CD14-positive monocyte (primary cell): Measurements from ENCODE around the gene HPSE2. TPM values are rescaled to one million over a fixed set of nuclear protein-coding genes. Genes with fewer than 3 reads are reported as not detected.

Experiments used
- DNase-seq, 3 donors: peaks; one replicate each; pipeline ENCODE4 v3.0.0-alpha.2; 2011 to 2022
- H2AFZ ChIP-seq: 2 replicates; pipeline ENCODE4 v1.6.0; 2012; ENCODE audit warnings: mild to moderate bottlenecking, low read depth, low read length, inconsistent platforms; ENCODE audit not compliant: insufficient read depth, poor library complexity, severe bottlenecking
- H3K27ac ChIP-seq, 2 donors: 1 replicate in 1 of 2; 2 replicates in 1 of 2; pipeline ENCODE4 v1.5.1; 2012 to 2013; ENCODE audit warnings: low read length in 2 of 2, control low read depth in 1 of 2, inconsistent platforms in 1 of 2, low read depth in 1 of 2, mild to moderate bottlenecking in 1 of 2
- H3K27me3 ChIP-seq, 2 donors: one replicate each; pipeline versions ENCODE4 v1.6.0 to v1.6.1; 2011 to 2013; ENCODE audit warnings: low read length in 2 of 2; ENCODE audit not compliant: control insufficient read depth in 2 of 2, insufficient read depth in 2 of 2
- H3K36me3 ChIP-seq, 2 donors: replicated peaks in 1 of 2; 1 replicate in 1 of 2; 2 replicates in 1 of 2; pipeline versions ENCODE4 v1.5.1 to v1.6.1; 2012 to 2013; ENCODE audit warnings: low read length in 2 of 2, control low read depth in 1 of 2, inconsistent platforms in 1 of 2, mild to moderate bottlenecking in 1 of 2; ENCODE audit not compliant: insufficient read depth in 2 of 2, control insufficient read depth in 1 of 2
- H3K4me1 ChIP-seq, 2 donors: 1 replicate in 1 of 2; 2 replicates in 1 of 2; pipeline versions ENCODE4 v1.5.1 to v1.6.1; 2012 to 2013; ENCODE audit warnings: low read length in 2 of 2, control low read depth in 1 of 2, inconsistent platforms in 1 of 2, mild to moderate bottlenecking in 1 of 2, moderate library complexity in 1 of 2; ENCODE audit not compliant: insufficient read depth in 2 of 2, control insufficient read depth in 1 of 2
- H3K4me2 ChIP-seq: replicated peaks from 2 replicates; pipeline ENCODE3; 2012; ENCODE audit warnings: low read length, moderate library complexity, mild to moderate bottlenecking; ENCODE audit not compliant: poor library complexity, severe bottlenecking; ENCODE audit errors: extremely low read depth
- H3K4me3 ChIP-seq, 3 experiments: fragments of 200-600 bp in 1 of 3; sonication (generic) in 1 of 3; replicated peaks in 1 of 3; 1 replicate in 2 of 3; 2 replicates in 1 of 3; pipeline ENCODE4 v1.5.1; 2011 to 2013; ENCODE audit warnings: low read length in 3 of 3, mild to moderate bottlenecking in 3 of 3, control low read depth in 2 of 3, low read depth in 2 of 3, inconsistent platforms in 1 of 3, moderate library complexity in 1 of 3
- H3K79me2 ChIP-seq: 2 replicates; pipeline ENCODE4 v1.6.0; 2012; ENCODE audit warnings: mild to moderate bottlenecking, control low read depth, inconsistent platforms, low read length, moderate library complexity; ENCODE audit not compliant: insufficient read depth
- H3K9ac ChIP-seq: 2 replicates; pipeline ENCODE4 v1.6.0; 2017; ENCODE audit warnings: low read length, mild to moderate bottlenecking; ENCODE audit not compliant: insufficient read depth, poor library complexity, severe bottlenecking
- H3K9me3 ChIP-seq, 2 donors: replicated peaks in 1 of 2; 1 replicate in 1 of 2; 2 replicates in 1 of 2; pipeline versions ENCODE4 v1.5.1 to v1.6.1; 2012 to 2013; ENCODE audit warnings: low read length in 2 of 2, control low read depth in 1 of 2; ENCODE audit not compliant: control insufficient read depth in 1 of 2, insufficient read depth in 1 of 2
- H4K20me1 ChIP-seq: 2 replicates; pipeline ENCODE4 v1.6.0; 2012; ENCODE audit warnings: mild to moderate bottlenecking, low read length, control low read depth, moderate library complexity; ENCODE audit not compliant: insufficient read depth
- H3K27ac Mint-ChIP-seq, 7 donors: one replicate each; pipeline ENCODE4 v1.8.0; 2020; ENCODE audit warnings: mild to moderate bottlenecking in 7 of 7, mixed read lengths in 7 of 7, moderate library complexity in 6 of 7, inconsistent platforms in 2 of 7
- H3K27me3 Mint-ChIP-seq, 3 donors: one replicate each; pipeline ENCODE4 v1.8.0; 2021 to 2022; ENCODE audit warnings: low read depth in 3 of 3, mild to moderate bottlenecking in 3 of 3, mixed read lengths in 3 of 3, moderate library complexity in 3 of 3, inconsistent platforms in 1 of 3
- H3K36me3 Mint-ChIP-seq, 2 donors: one replicate each; pipeline ENCODE4 v1.8.0; 2020; ENCODE audit warnings: mixed read lengths in 2 of 2, inconsistent platforms in 1 of 2, mild to moderate bottlenecking in 1 of 2
- H3K4me1 Mint-ChIP-seq: one replicate; pipeline ENCODE4 v1.8.0; 2020; ENCODE audit warnings: mild to moderate bottlenecking, mixed read lengths
- H3K4me3 Mint-ChIP-seq, 2 donors: one replicate each; pipeline ENCODE4 v1.8.0; 2020; ENCODE audit warnings: mild to moderate bottlenecking in 2 of 2, mixed read lengths in 2 of 2, moderate library complexity in 1 of 2
- H3K9me3 Mint-ChIP-seq, 7 donors: one replicate each; pipeline ENCODE4 v1.8.0; 2020 to 2022; ENCODE audit warnings: mixed read lengths in 7 of 7, mild to moderate bottlenecking in 6 of 7, moderate library complexity in 6 of 7, inconsistent platforms in 2 of 7
- CTCF ChIP-seq: fragments of 200-600 bp; IDR thresholded peaks from one replicate; pipeline ENCODE4 v1.8.0; 2022; ENCODE audit warnings: antibody characterized with exemption, mild to moderate bottlenecking
- WGBS: methylation state at CpG from one replicate; pipeline ENCODE4 v1.1.5; 2013; ENCODE audit warnings: missing lambda C conversion rate; ENCODE audit not compliant: insufficient coverage; 5-methylcytosine and 5-hydroxymethylcytosine counted together
- intact Hi-C, 2 donors: fragments of 100-400 bp; cut with micrococcal nuclease; formaldehyde crosslinking; loops; one replicate each; pipeline versions ENCODE4 v1.15.0 to v1.15.1; 2023
- polyA plus RNA-seq, 3 donors: library from polyadenylated mRNA; depleted of rRNA in 1 of 3; unstranded in 2 of 3; stranded (reverse) in 1 of 3; fragments of 300-500 nt in 2 of 3; fragments of >200 nt in 1 of 3; fragmentation: Illumina TruSeq in 2 of 3; gene quantifications; 1 replicate in 2 of 3; 2 replicates in 1 of 3; pipeline ENCODE4 v1.2.3, GENCODE V29; 2012 to 2021

Gene HPSE2
- polyA plus RNA-seq, 3 donors: not detected

DNA sequence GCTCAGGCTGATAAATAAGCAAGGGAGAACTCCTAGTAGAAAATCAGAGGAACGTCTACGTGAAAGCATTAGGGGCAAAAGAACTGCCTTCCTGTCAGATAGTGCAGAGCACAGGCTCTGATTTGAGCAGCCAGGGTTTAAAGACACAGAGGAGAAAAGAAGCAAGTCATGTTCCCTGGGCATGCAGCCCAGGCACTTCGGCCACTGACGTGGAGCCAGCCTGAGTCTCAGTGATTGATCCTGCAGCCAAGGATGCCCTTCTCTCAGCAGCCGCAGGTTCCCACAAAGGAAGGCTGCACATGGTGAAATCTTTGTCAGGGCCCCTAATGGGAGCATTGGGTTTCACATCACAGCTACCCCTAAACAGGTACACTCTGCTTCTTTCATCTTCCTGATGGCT is 627.2 kb downstream of the HPSE2 start:
- TF ChIP-seq CTCF: no peak
- DNase-seq: no peak
- Mint-ChIP-seq H3K36me3 (no peaks in the 10 kb centered on the region), H3K27ac (no peak overlapping the region), H3K4me1 (no peaks in the 10 kb centered on the region), H3K9me3 (peaks cover 0 to 3% (median 0%) of the 10 kb centered on the region in 7 donors), H3K27me3 (peaks cover 14 to 30% (median 23%) of the 10 kb centered on the region in 3 donors), H3K4me3 (no peak overlapping the region)
- H3K4me2 ChIP-seq: no peak overlapping the region
- peaks cover 14 to 19% of the 10 kb centered on the region in 2 donors for H3K27me3 ChIP-seq
- H4K20me1 ChIP-seq: no peaks in the 10 kb centered on the region
- no peaks in the 10 kb centered on the region for H3K36me3 ChIP-seq
- no peak overlapping the region for H3K9ac ChIP-seq
- intact Hi-C loops: no loop called here
- no peak overlapping the region for H3K27ac ChIP-seq
- H3K4me1 ChIP-seq: no peaks in the 10 kb centered on the region
- no peak overlapping the region for H3K4me3 ChIP-seq
- H3K79me2 ChIP-seq: no peaks in the 10 kb centered on the region
- WGBS: 0% methylated on average over 4 of the region's 5 CpGs
- no peak overlapping the region for H2AFZ ChIP-seq
- no peaks in the 10 kb centered on the region for H3K9me3 ChIP-seq

DNA sequence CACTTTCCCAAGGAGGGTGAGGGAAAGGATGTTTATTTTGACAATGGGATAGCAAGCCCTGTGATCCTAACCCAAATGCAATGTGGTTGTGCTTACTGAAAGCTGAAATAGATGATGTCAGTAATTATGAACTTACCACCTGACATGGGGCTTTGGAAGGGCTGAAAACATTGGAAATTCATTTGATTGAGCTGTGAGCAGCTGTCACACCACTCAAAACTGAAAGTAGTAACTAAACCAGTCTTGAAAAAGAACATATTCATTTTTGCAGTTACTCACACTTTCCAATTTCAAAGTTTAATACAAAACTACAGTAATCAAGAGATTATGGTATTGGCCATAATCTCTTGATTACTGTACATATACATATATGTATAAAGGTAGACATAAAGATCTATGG is 633.4 kb downstream of the HPSE2 start:
- H3K27ac Mint-ChIP-seq: no peak overlapping the region
- no peak for TF ChIP-seq CTCF

More for the DNA sequence above, 633.4 kb downstream of the HPSE2 start:
- Histone ChIP-seq H4K20me1 (no peaks in the 10 kb centered on the region), H3K4me3 (no peak overlapping the region), H3K36me3 (no peaks in the 10 kb centered on the region), H3K4me2 (no peak overlapping the region), H3K9me3 (peaks cover 3 to 22% of the 10 kb centered on the region in 2 donors), H3K9ac (no peak overlapping the region), H3K79me2 (no peaks in the 10 kb centered on the region), H2AFZ (no peak overlapping the region), H3K4me1 (no peaks in the 10 kb centered on the region), H3K27me3 (peaks cover 3 to 4% of the 10 kb centered on the region in 2 donors), H3K27ac (no peak overlapping the region)
- Mint-ChIP-seq H3K36me3 (no peaks in the 10 kb centered on the region), H3K27me3 (peaks cover 3 to 17% (median 17%) of the 10 kb centered on the region in 3 donors), H3K4me3 (no peak overlapping the region), H3K9me3 (peaks cover 10 to 21% (median 16%) of the 10 kb centered on the region in 7 donors), H3K4me1 (no peaks in the 10 kb centered on the region)
- no peak for DNase-seq
- intact Hi-C loops: no loop called here
